ENCODE measurements around the gene DDX27. TPM values are rescaled to one million over a fixed set of nuclear protein-coding genes. Genes with fewer than 3 reads are reported as not detected.

The DDX27 gene
- total and polyA plus RNA-seq, 3 donors from 2014 or later = 53.3 to 58.3 (median 54.1) TPM

GRCh38 chr20:49261173-49261572 is 42.0 kb downstream of the DDX27 start:
- no peak overlapping the region for H3K27ac ChIP-seq
- no peak for DNase-seq
- H3K4me3 ChIP-seq = no peak overlapping the region
- 91 to 98% methylated on average over 3 of the region's 3 CpGs for WGBS, 2 donors
- no peaks in the 10 kb centered on the region for H3K36me3 ChIP-seq (ENCODE audit: low read depth, missing control alignments)
- no peaks in the 10 kb centered on the region for H3K27me3 ChIP-seq
- TF ChIP-seq POLR2A (IDR thresholded peaks at IDR 0.05) = no peak
- TF ChIP-seq, protein P1, sequence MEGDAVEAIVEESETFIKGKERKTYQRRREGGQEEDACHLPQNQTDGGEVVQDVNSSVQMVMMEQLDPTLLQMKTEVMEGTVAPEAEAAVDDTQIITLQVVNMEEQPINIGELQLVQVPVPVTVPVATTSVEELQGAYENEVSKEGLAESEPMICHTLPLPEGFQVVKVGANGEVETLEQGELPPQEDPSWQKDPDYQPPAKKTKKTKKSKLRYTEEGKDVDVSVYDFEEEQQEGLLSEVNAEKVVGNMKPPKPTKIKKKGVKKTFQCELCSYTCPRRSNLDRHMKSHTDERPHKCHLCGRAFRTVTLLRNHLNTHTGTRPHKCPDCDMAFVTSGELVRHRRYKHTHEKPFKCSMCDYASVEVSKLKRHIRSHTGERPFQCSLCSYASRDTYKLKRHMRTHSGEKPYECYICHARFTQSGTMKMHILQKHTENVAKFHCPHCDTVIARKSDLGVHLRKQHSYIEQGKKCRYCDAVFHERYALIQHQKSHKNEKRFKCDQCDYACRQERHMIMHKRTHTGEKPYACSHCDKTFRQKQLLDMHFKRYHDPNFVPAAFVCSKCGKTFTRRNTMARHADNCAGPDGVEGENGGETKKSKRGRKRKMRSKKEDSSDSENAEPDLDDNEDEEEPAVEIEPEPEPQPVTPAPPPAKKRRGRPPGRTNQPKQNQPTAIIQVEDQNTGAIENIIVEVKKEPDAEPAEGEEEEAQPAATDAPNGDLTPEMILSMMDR (IDR thresholded peaks at IDR 0.05) = no peak
- no peaks in the 10 kb centered on the region for H3K4me1 ChIP-seq
- no peaks in the 10 kb centered on the region for H3K9me3 ChIP-seq
- intact Hi-C loops (cut with DNase I; ENCODE audit: low total_unique reads) = no loop called here

GRCh38 chr20:49262444-49262843 is 43.2 kb downstream of the DDX27 start:
- no peaks in the 10 kb centered on the region for H3K9me3 ChIP-seq
- H3K36me3 ChIP-seq (ENCODE audit: low read depth, missing control alignments) = no peaks in the 10 kb centered on the region
- H3K27me3 ChIP-seq = no peaks in the 10 kb centered on the region
- H3K4me1 ChIP-seq = no peaks in the 10 kb centered on the region
- WGBS, 2 donors = 0 to 32% methylated on average over 1 of the region's 1 CpG
- no peak for DNase-seq
- H3K4me3 ChIP-seq = no peak overlapping the region
- H3K27ac ChIP-seq = no peak overlapping the region
- intact Hi-C loops (cut with DNase I; ENCODE audit: low total_unique reads) = no loop called here
- TF ChIP-seq, protein P1 (IDR thresholded peaks at IDR 0.05) = no peak
- no peak for TF ChIP-seq POLR2A (IDR thresholded peaks at IDR 0.05)

GRCh38 chr20:49267327-49267726 is 48.1 kb downstream of the DDX27 start:
- WGBS, 2 donors = 44 to 52% methylated on average over 4 of the region's 4 CpGs

DNA sequence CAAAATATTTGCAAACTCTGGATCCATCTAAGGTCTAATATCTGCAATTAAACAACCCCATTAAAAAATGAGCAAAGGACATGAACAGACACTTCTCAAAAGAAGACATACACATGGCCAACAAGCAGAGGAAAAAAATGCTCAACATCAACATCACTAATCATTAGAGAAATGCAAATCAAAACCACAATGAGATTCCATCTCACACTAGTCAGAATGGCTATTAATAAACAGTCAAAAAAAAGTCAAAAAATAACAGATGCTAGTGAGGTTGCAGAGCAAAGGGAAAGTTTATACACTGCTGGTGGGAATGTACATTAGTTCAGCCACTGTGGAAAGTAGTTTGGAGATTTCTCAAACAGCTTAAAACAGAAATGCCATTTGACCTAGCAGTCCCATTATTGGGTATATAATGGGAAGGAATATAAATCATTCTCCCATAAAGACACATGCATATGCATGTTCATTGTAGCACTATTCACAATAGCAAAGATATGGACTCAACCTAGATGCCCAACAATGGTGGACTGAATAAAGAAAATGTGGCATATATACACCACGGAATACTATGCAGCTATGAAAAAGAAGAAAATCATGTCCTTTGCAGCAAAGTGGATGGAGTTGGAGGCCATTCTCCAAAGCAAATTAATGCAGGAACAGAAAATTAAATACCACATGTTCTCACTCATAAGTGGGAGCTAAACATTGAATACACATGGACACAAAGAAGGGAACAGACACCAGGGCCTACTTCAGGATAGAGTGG is 49.6 kb downstream of the DDX27 start:
- intact Hi-C loops (cut with DNase I; ENCODE audit: low total_unique reads) = no loop called here
- H3K27me3 ChIP-seq = no peaks in the 10 kb centered on the region
- no peaks in the 10 kb centered on the region for H3K9me3 ChIP-seq
- WGBS, 2 donors = 100% methylated on average over 1 of the region's 1 CpG
- DNase-seq = no peak
- no peak for TF ChIP-seq POLR2A (IDR thresholded peaks at IDR 0.05)
- TF ChIP-seq, protein P1 (IDR thresholded peaks at IDR 0.05) = no peak
- H3K36me3 ChIP-seq (ENCODE audit: low read depth, missing control alignments) = no peaks in the 10 kb centered on the region
- no peak overlapping the region for H3K27ac ChIP-seq
- H3K4me3 ChIP-seq = no peak overlapping the region
- no peaks in the 10 kb centered on the region for H3K4me1 ChIP-seq

More at GRCh38 chr20:49267327-49267726, 48.1 kb downstream of the DDX27 start:
- Histone ChIP-seq H3K27me3 (no peaks in the 10 kb centered on the region), H3K4me1 (no peaks in the 10 kb centered on the region), H3K36me3 (ENCODE audit: low read depth, missing control alignments) (no peaks in the 10 kb centered on the region), H3K9me3 (no peaks in the 10 kb centered on the region), H3K27ac (no peak overlapping the region), H3K4me3 (no peak overlapping the region)
- TF ChIP-seq, protein P1 (IDR thresholded peaks at IDR 0.05) = no peak
- no peak for TF ChIP-seq POLR2A (IDR thresholded peaks at IDR 0.05)
- DNase-seq = no peak
- intact Hi-C loops (cut with DNase I; ENCODE audit: low total_unique reads) = no loop called here

DNA sequence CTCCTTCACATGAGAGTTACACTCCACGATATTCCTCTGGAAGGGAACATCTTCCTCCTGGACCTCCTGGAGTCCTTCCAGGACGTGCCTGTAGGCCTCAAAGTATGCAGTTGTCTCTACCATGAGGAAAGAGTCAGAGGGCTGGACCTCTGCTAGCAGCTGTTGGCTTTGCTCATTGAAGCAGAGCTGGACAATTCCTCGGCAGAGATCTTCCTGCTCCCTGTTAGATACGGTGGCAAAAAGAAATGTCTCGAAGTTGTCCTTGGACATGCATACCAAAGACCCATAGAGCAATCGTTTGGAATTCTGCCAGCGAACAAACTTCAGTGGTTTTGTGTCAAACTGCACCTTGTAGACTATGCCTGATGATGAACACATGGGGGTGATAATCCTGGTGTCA is 51.0 kb downstream of the DDX27 start:
- 62 to 65% methylated on average over 6 to 7 of the region's 7 CpGs for WGBS, 2 donors
- DNase-seq = no peak
- H3K4me1 ChIP-seq = no peaks in the 10 kb centered on the region
- no peak overlapping the region for H3K27ac ChIP-seq
- TF ChIP-seq, protein P1 (IDR thresholded peaks at IDR 0.05) = no peak
- TF ChIP-seq POLR2A (IDR thresholded peaks at IDR 0.05) = no peak
- H3K36me3 ChIP-seq (ENCODE audit: low read depth, missing control alignments) = no peaks in the 10 kb centered on the region
- intact Hi-C loops (cut with DNase I; ENCODE audit: low total_unique reads) = no loop called here
- no peak overlapping the region for H3K4me3 ChIP-seq
- H3K27me3 ChIP-seq = no peaks in the 10 kb centered on the region
- no peaks in the 10 kb centered on the region for H3K9me3 ChIP-seq
